ENCODE results near the gene SMIM23.

Gene SMIM23

DNA sequence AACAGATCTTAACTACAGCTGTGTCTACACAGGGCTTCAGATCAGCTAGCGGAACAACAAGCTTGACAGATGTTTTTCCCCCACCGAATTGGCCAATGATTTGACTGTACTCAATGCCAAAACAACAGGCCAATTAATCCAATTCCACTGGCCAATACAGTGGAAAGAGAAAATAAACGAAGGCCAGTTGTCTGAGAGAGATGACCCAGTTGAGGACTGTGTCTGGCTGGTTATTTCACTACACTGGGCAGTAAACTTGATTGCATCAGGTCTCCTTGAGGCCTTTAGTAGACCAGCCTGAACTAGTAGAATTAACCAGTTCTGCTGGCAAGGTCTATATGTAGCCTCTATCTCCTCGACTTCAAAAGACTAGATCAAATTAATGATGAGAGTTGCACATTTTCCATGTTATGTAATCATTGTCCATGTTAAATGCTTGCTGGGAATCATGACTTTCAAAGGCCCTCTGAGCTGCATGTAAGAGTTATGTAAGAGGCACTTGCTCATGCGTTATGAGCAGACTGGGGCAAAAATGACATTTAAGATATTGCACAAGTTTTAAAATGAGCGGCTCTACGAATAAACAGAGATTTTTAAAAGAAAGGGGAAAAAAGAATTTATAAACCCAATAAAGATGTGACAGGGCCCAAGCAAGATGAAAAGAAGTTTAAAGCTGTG lies 28.3 kb downstream of the SMIM23 start:
- no peak for DNase-seq (ENCODE audit: low read depth in 2 of 2)

DNA sequence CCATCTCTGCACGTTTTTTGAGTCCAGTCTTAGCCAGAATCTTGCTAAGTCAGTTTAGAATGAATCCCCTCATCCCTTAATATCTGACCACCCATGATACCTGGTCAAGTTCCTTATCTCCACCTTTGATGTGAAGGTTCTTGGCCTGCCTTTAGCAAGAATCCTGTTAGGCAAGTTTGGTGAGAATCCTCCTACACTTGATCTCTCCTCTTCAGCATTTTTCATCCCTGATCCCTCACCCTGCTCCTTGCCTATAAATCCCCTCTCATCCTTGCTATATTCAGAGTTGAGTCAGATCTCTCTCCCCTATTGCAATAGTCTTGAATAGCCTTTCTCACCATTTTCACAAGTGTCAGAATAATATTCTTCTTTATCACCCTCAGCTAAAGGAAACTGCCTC lies 31.0 kb downstream of the SMIM23 start:
- no peak for DNase-seq (ENCODE audit: low read depth in 2 of 2)

DNA sequence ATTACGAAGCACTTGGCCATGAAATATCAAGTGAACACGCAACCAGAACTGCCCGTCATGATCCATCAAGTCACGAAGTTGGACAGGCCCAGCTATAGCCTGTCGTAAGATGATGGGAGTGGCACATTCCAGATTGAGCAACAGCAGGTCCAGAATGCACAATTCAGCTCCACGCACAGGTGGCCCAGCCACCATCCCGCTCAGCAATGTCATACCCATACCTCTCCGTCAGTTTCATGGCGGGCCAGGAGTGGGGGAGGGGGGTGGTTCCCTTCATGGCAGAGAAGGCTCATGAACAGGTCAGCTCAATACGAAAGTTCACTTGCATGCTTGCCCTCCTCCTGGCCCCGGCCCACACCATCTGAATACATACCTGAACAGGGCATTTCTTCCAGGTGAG lies 34.9 kb downstream of the SMIM23 start:
- DNase-seq (ENCODE audit: low read depth in 2 of 2), result no peak

DNA sequence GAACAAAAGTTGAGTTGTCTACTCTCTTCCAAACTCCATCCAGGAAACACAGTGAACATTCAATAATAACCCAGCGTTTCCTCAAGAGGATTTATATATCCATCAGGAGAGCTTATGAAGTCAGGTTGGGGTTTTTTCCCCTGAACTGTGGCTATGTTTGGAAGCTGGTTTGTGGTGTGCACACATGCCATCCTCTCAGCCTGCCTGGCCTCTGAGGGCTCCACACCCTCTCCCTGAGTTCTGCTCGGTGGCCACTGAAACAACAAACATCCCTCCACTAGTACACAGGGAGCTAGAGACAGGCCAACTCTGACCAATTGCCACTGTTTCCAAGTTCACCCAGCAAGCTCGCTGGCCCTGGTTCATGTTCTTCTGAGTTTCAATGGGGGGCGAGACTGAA lies 35.7 kb downstream of the SMIM23 start:
- no peak for DNase-seq (ENCODE audit: low read depth in 2 of 2)

DNA sequence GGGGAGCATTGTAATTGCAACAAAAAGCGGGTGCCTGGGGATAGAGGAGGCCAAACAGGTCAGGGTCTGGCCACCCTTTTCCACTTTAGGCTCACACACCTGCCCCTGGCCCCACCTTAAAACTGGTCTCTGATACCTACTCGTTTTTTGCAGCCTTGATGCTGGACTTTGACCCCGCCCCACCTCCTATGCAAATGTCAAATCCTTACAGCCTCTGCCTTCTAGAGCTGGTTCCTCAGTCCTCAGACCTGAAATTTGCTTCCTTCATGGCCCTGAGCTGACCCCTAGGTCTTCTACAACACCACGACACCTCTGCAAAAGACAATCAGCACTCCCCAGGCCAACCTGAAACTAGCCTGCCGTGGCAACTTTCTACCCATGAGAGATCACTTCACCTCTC lies 37.7 kb downstream of the SMIM23 start:
- DNase-seq (ENCODE audit: low read depth in 2 of 2), result no peak

DNA sequence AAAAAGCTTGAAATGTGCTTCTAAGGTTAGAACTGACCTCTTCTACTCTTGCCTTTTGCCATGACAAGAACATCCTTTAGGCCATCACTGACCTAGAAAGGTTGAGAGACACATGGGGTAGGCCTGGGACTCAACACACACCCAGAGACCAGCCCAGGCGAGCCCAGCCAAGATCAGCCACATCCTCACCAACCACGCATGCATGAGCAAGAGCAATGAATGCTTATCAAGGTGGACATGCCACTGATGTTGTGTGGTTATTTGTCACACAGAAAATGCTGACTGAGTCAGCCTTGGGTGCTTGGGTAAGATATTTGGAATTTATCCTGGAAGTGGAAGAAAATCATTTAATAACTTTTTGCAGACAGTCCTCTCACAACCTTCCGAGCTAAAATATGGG lies 39.4 kb downstream of the SMIM23 start:
- no peak for DNase-seq (ENCODE audit: low read depth in 2 of 2)

DNA sequence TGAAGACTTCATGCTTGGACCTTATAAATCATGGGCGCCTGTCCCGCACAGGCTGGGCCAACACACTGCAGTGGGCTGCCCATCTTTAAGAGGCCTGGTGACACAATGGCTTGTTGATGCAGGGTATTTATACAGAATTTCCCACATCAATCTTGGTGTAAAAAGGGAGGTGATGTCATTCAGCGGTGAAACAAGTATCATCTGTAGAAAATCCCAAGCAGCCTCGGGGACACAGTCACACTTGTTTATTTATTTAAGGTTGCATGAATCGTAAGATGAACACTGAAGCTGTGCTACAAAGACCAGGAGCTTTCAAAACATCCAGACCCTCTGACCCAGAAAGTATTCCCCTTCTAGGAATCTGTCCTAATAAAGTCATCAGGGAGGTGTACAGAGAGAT lies 40.5 kb downstream of the SMIM23 start:
- no peak for DNase-seq (ENCODE audit: low read depth in 2 of 2)

DNA sequence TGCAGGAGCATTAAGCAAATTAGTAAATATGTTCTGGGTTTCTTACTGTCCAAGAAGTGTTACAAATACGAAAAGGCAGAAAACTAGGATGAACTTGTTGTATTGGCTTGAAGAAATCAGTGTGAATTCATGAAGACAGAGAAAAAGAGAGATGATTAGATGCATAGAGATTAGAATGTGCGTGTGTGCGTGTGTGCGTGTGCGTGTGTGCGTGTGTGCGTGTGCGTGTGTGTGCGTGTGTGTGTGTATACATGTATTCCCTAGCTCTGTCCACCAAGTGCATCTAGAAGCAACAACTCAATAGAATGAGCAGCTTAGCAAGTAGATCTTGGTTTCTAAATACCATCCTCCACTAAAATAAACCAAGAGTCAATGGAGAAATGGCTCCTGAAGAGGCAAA lies 41.5 kb downstream of the SMIM23 start:
- no peak for DNase-seq (ENCODE audit: low read depth in 2 of 2)

DNA sequence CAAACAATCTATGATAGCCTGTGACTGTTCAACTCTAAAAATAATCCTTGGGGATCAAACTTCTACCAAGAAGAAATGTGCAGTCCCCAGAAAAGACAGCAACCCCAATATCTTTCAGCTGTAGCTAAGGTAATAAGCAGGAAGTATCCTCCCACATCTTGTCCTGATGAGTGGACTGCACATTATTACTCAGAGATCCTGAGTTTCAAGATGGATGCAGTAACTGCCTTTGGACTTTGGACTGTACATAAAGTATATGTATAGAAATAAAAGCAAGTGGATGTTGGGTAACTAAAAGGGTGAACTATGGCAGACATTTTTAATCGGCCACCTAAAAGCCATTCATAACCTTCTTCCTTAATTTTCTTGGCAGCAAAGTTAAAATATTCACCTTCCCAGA lies 45.1 kb downstream of the SMIM23 start:
- DNase-seq (ENCODE audit: low read depth in 2 of 2), result no peak

DNA sequence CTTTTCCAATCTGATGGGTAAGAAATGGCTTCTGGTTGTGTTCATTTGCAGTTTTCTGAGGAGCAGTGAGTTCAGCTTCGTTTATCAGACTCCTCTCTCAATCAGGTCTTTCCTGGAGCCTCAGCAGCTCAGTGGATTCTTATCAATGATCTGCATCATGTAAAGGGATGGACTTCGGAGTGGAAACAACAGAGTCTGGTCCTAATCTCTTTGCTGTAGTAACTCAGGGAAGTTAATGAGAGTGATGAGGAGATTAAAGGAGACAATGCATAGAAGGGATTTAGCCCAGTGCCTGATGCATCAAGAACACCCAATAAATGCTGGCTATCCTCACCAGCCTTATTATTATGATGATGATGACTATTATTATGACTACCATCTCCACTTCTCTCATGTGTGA lies 47.2 kb downstream of the SMIM23 start:
- no peak for DNase-seq (ENCODE audit: low read depth in 2 of 2)

DNA sequence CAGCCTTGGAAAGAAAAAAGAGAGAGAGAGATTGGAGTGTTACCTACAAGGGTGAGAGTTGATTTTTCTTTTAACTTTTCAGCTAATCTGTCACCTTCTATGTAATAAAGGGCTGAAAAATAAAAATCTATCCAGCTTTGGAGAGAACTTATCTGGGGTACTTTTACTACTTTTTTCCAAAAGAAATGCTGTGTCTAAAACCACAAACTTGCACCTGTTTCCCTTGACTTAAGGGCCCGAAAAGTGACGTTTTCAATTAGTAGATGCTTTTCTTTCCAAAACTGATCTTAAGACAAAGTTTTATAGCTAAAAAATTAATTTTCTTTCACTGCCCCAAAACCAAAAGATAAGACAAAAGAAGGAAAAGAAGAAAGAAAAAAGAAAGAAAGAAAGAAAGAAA lies 48.8 kb downstream of the SMIM23 start:
- DNase-seq (ENCODE audit: low read depth in 2 of 2), result no peak

DNA sequence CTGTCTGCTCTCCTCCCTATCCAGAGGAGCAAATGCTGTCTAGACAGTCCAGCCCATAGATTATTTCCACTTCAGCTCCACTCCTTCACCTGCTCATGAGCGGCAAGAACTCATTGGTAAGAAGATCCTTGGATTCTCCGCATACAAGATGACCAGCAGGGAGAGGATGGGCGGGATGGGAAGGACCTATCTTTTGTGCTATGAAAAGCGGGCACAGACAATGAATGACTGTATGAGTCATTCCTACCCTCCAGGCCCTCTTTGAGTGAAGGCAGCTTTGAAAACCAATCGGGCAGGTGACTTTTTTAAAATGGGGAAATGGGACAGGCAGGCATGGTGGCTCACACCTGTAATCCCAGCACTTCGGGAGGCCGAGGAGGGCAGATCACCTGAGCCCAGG lies 49.4 kb downstream of the SMIM23 start:
- DNase-seq (ENCODE audit: low read depth in 2 of 2), result no peak

DNA sequence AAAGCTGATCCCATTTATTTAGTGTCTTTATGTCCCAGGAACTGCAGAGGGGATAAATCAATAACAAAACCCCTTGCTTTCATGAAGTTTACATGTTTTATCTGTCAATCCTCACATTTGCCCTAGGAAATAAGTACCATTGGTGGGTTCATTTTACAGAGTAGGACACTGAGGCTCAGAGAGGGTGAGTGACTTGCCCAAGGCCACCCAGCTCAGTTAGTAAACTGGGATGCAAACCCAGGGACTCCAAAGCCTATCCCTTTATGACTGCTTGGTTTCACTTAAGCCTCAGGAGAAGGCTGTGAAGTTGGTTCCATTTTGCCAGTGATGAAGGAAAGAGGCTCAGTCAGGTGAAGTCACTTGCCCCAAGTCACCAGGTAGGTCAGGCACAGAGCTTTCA lies 51.9 kb downstream of the SMIM23 start:
- DNase-seq (ENCODE audit: low read depth in 2 of 2), result no peak

DNA sequence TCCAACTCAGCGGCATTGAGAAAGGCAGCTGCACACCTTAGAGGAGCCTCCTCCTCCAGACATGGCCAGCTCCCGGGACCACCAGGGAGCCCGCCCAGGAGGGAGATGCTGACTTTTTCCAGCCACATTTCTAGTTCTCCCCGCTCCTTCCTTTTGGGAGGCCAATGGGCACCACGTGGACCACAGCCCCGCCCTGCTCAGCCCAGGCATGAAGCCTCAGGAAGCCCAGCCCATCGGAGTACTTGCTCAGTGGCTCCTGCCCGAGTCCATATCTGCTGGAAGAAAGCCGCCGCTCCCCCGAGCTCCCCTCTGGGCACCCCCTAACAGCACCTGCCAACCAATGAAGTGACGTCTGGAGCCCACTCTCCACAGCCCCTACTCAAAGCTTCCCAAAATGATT lies 52.4 kb downstream of the SMIM23 start:
- no peak for DNase-seq (ENCODE audit: low read depth in 2 of 2)

DNA sequence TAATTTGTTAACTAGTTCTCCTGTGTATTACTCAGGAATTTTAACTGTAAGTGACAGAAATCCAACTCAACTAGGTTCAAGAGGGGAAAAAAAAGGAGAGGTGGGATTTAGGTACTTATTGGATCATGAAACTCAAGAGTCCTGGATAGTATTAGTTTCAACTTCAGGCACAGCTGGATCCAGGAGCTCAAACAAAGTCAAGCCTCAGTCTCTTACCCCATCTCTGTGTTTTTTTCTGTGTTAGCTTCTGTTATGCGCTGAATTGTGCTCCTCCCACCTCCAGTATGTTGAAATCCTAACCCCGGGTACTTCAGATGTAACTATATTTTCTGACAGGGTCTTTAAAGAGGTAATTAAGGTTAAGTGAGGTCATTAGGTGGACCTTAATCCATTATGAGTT lies 53.5 kb downstream of the SMIM23 start:
- no peak for DNase-seq (ENCODE audit: low read depth in 2 of 2)

DNA sequence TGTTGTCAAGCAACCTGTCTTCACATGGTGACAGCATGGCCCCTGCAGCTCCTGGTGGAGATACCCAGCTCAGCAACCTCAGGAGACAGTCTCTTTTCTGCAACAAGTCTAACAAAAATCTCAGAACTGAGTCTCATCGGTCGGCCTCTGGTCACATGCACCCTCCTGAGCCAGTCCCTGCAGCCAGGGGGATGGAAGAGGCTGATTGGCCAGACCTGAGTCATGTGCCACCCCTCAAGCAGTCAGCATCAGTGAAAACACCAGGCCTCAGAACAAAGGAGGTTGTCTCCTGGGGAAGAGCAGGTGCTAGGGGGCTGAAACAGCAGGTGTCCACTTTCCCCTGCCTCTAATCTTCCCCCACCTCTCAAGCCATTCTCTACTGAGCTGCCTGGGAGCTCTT lies 54.4 kb downstream of the SMIM23 start:
- DNase-seq (ENCODE audit: low read depth in 2 of 2), result no peak
